K562 (cell line): ENCODE data around the gene DDAH1. TPM values are rescaled to one million over a fixed set of nuclear protein-coding genes. Genes with fewer than 3 reads are reported as not detected.

Experiments used
- ATAC-seq: fragments of 200-7000 bp; cut with Tn5 transposase; 3 replicates; pipeline ENCODE4 v1.9.1; 2020; ENCODE audit warnings: moderate library complexity
- BruUV-seq: library from RNA; stranded (reverse); fragments of 400-500 nt; replicated peaks from 2 replicates; lab custom pipeline; 2021; lab: Mats Ljungman, UMichigan
- CTCF ChIA-PET: fragments of 300-600 bp; formaldehyde crosslinking; extraction: SDS; loops from one replicate; lab custom pipeline; 2021; ENCODE audit warnings: low intra/inter-chr PET ratio; lab: Yijun Ruan, JAX
- POLR2A ChIA-PET: fragments of 300-600, 350-650 bp; sonication (Branson Sonifier 250); formaldehyde crosslinking; extraction: SDS; loops from one replicate; lab custom pipeline; 2021; ENCODE audit warnings: antibody characterized with exemption, inconsistent platforms; lab: Yijun Ruan, JAX
- DNase-seq, 4 experiments: peaks; one replicate each; pipeline versions ENCODE4 v3.0.0 to v3.0.0-alpha.2; 2011 to 2018; ENCODE audit warnings: low spot score in 3 of 4, mixed read lengths in 3 of 4; ENCODE audit errors: extremely low read depth in 1 of 4
- FAIRE-seq: peaks from 2 replicates; lab custom pipeline; 2011; peaks lifted over from hg19 to GRCh38; lab: Jason Lieb, UNC
- H2AFZ ChIP-seq: 2 replicates; pipeline ENCODE4 v1.6.0; 2011; ENCODE audit warnings: low read depth, low read length, control low read depth, inconsistent platforms
- H3K27ac ChIP-seq: fragments of 200-600 bp; 3 replicates; pipeline ENCODE4 v1.8.0; 2011; ENCODE audit warnings: low read depth, mild to moderate bottlenecking, control low read depth, inconsistent platforms, low read length, moderate library complexity, mixed read lengths; ENCODE audit errors: extremely low read depth
- H3K27me3 ChIP-seq, 2 experiments: fragments of 300-600 bp in 1 of 2; 2 replicates in 1 of 2; 3 replicates in 1 of 2; pipeline versions ENCODE4 v1.6.0 to v1.8.0; 2011; ENCODE audit warnings: inconsistent platforms in 2 of 2, low read length in 2 of 2, mild to moderate bottlenecking in 1 of 2, mixed read lengths in 1 of 2, moderate library complexity in 1 of 2; ENCODE audit not compliant: control insufficient read depth in 2 of 2, insufficient read depth in 2 of 2
- H3K36me3 ChIP-seq: fragments of 300-600 bp; 3 replicates; pipeline ENCODE4 v1.8.0; 2011; ENCODE audit warnings: mild to moderate bottlenecking, low read length, inconsistent platforms; ENCODE audit not compliant: control insufficient read depth, insufficient read depth
- H3K4me1 ChIP-seq, 2 experiments: fragments of 200-600 bp in 1 of 2; replicated peaks in 1 of 2; 2 replicates in 1 of 2; 3 replicates in 1 of 2; pipeline versions ENCODE4 v1.5.1 to v1.8.0; 2011; ENCODE audit warnings: inconsistent platforms in 2 of 2, low read length in 2 of 2, mild to moderate bottlenecking in 1 of 2, mixed read lengths in 1 of 2, moderate library complexity in 1 of 2; ENCODE audit not compliant: control insufficient read depth in 2 of 2, insufficient read depth in 2 of 2
- H3K4me2 ChIP-seq: 2 replicates; pipeline ENCODE4 v1.6.1; 2011; ENCODE audit warnings: low read length, control low read depth, inconsistent platforms, mixed read lengths; ENCODE audit not compliant: insufficient read depth
- H3K4me3 ChIP-seq: fragments of 200-600 bp; sonication (generic), shearing (Covaris generic); 2 replicates; pipeline ENCODE4 v1.5.1; 2016; ENCODE audit warnings: control low read depth, inconsistent platforms
- H3K79me2 ChIP-seq: fragments of 200-600 bp; 3 replicates; pipeline ENCODE4 v1.8.0; 2011; ENCODE audit warnings: low read length, inconsistent platforms; ENCODE audit not compliant: control insufficient read depth, insufficient read depth
- H3K9ac ChIP-seq, 2 experiments: 2 replicates each; pipeline versions ENCODE4 v1.6.0 to v1.6.1; 2011; ENCODE audit warnings: low read depth in 2 of 2, low read length in 2 of 2, control low read depth in 1 of 2, inconsistent platforms in 1 of 2, mild to moderate bottlenecking in 1 of 2, mixed read lengths in 1 of 2; ENCODE audit not compliant: insufficient read depth in 1 of 2
- H3K9me1 ChIP-seq: one replicate; pipeline ENCODE4 v1.6.0; 2011; ENCODE audit warnings: inconsistent platforms, mild to moderate bottlenecking, low read length, moderate library complexity; ENCODE audit not compliant: control insufficient read depth, insufficient read depth
- H3K9me3 ChIP-seq: replicated peaks from 2 replicates; pipeline ENCODE4 v1.5.1; 2011; ENCODE audit warnings: low read depth, low read length, inconsistent platforms; ENCODE audit not compliant: control insufficient read depth, insufficient read depth
- H4K20me1 ChIP-seq: replicated peaks from 2 replicates; pipeline ENCODE4 v1.6.1; 2011; ENCODE audit warnings: low read length, inconsistent platforms, mixed read lengths; ENCODE audit not compliant: control insufficient read depth, insufficient read depth
- CAMTA2 ChIP-seq: fragments of 250-450 bp; sonication (Bioruptor Pico); conservative IDR thresholded peaks from 2 replicates; pipeline ENCODE4 v1.5.1; 2022
- PHF21A ChIP-seq: fragments of 450-650 bp; IDR thresholded peaks from 2 replicates; pipeline ENCODE4 v1.6.1; 2017; ENCODE audit warnings: low read depth, borderline replicate concordance
- POU5F1 ChIP-seq: fragments of 150-350 bp; IDR thresholded peaks from 2 replicates; pipeline ENCODE4 v1.6.1; 2014; ENCODE audit warnings: borderline replicate concordance, low read length, low read depth, mild to moderate bottlenecking; ENCODE audit not compliant: partially characterized antibody
- SMARCB1 ChIP-seq: IDR thresholded peaks from 2 replicates; pipeline ENCODE4 v1.6.1; 2011; ENCODE audit warnings: improper control_type of control experiment, low read depth; ENCODE audit not compliant: insufficient read length
- ZBTB8A ChIP-seq: fragments of 450-650 bp; IDR thresholded peaks from 2 replicates; pipeline ENCODE4 v1.6.1; 2018; ENCODE audit warnings: mild to moderate bottlenecking, moderate library complexity; ENCODE audit not compliant: partially characterized antibody
- ZNF174 ChIP-seq: fragments of 250-450 bp; sonication (Bioruptor Pico); IDR thresholded peaks from 2 replicates; pipeline ENCODE4 v1.4.0; 2020; ENCODE audit warnings: mild to moderate bottlenecking
- ZNF785 ChIP-seq: fragments of 250-450 bp; sonication (Bioruptor Pico); IDR thresholded peaks from 2 replicates; pipeline ENCODE4 v1.4.0; 2020; ENCODE audit warnings: mild to moderate bottlenecking
- WGBS: fragments of 100-300 bp; shearing (Covaris generic); methylation state at CpG from one replicate; pipeline ENCODE4 v1.1.6; 2016; ENCODE audit warnings: low coverage, mixed read lengths; ENCODE audit not compliant: insufficient coverage; ENCODE audit errors: missing lambda C conversion rate; 5-methylcytosine and 5-hydroxymethylcytosine counted together
- in situ Hi-C: fragments of 300-500 bp; cut with MboI; formaldehyde crosslinking; loops from 4 replicates; pipeline ENCODE4 v1.15.0; 2018; ENCODE audit warnings: inconsistent platforms, mixed read lengths
- intact Hi-C: fragments of 100-400 bp; cut with micrococcal nuclease; formaldehyde crosslinking; loops from 2 replicates; pipeline ENCODE4 v1.14.2; 2022
- polyA plus RNA-seq, 8 experiments: library from polyadenylated mRNA; depleted of rRNA in 4 of 8; stranded (reverse) in 5 of 8; unstranded in 3 of 8; fragments of >200 nt; fragmentation: Nextera tagmentation in 2 of 8; fragmentation: Illumina TruSeq in 1 of 8; extraction: Ambion mirVana in 2 of 8; extraction: Trizol in 1 of 8; gene quantifications; 2 replicates each; pipeline versions ENCODE4 v1.2.1 to v1.2.3, GENCODE V29; 2011 to 2014; ENCODE audit warnings: inconsistent platforms in 1 of 8, missing spikeins in 1 of 8
- total RNA-seq, 7 experiments: library from RNA; depleted of rRNA in 6 of 7; stranded (reverse); fragments of >200 nt in 6 of 7; fragmentation: Illumina TruSeq in 2 of 7; extraction: Trizol in 2 of 7; gene quantifications; 2 replicates each; pipeline versions ENCODE4 v1.2.1 to v1.2.3, GENCODE V29; 2011 to 2021; ENCODE audit warnings: low replicate concordance in 1 of 7
- TF ChIP-seq, protein P1 (sequence below): sonication (generic); formaldehyde crosslinking; IDR thresholded peaks from 2 replicates; pipeline ENCODE4 v1.8.1; 2023; ENCODE audit warnings: mild to moderate bottlenecking, missing genetic modification reagents

DDAH1 gene
- total and polyA plus RNA-seq, 9 of the 15 experiments (the other 6 are each of a cell fraction or from before 2014, with no cell fraction given): 0.04 to 0.24 (median 0.10) TPM

GRCh38 chr1:85319931-85320330 is 145.0 kb downstream of the DDAH1 start (continued):
- no peak for TF ChIP-seq PHF21A
- no peak for TF ChIP-seq ZNF785 (CRISPR knock-in tag)
- TF ChIP-seq POU5F1: no peak

DNA sequence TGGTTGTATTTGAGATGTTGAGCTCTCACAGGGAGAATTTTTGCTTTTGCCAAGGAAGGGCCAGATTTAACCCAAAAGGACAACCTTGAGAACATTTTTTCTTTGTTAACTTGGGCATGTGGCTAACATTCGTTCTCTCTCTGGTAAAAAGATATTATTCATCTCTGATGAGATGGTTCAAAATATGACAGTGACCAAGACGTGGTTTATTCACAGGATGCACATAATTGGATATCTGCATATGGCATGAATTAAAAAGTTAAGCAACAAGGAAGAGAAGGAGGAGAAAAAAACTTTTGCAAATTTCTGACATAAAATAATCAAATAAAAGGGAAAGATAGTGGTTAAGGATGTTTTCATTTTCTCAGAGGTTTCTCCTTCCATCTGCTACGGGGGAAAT is 145.5 kb downstream of the DDAH1 start:
- H3K79me2 ChIP-seq: no peaks in the 10 kb centered on the region
- no peak overlapping the region for H3K27ac ChIP-seq
- H3K4me2 ChIP-seq: no peak overlapping the region
- no peaks in the 10 kb centered on the region for H4K20me1 ChIP-seq
- ATAC-seq (no peak), DNase-seq (no peak), FAIRE-seq (no peak)
- ChIA-PET POLR2A (no interaction called here), CTCF (no interaction called here)
- 3% methylated on average over 3 of the region's 3 CpGs for WGBS
- in situ Hi-C loops (no loop called here), intact Hi-C loops (no loop called here)
- no peak overlapping the region for H3K9ac ChIP-seq
- BruUV-seq: no TSS peak
- H3K36me3 ChIP-seq: no peaks in the 10 kb centered on the region
- H3K4me1 ChIP-seq: no peaks in the 10 kb centered on the region
- peaks cover 5 to 7% of the 10 kb centered on the region in 2 experiments; a peak in 3 of 5 replicates for H3K27me3 ChIP-seq
- TF ChIP-seq, protein P1, sequence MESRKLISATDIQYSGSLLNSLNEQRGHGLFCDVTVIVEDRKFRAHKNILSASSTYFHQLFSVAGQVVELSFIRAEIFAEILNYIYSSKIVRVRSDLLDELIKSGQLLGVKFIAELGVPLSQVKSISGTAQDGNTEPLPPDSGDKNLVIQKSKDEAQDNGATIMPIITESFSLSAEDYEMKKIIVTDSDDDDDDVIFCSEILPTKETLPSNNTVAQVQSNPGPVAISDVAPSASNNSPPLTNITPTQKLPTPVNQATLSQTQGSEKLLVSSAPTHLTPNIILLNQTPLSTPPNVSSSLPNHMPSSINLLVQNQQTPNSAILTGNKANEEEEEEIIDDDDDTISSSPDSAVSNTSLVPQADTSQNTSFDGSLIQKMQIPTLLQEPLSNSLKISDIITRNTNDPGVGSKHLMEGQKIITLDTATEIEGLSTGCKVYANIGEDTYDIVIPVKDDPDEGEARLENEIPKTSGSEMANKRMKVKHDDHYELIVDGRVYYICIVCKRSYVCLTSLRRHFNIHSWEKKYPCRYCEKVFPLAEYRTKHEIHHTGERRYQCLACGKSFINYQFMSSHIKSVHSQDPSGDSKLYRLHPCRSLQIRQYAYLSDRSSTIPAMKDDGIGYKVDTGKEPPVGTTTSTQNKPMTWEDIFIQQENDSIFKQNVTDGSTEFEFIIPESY (CRISPR knock-in tag): no peak
- TF ChIP-seq CAMTA2 (CRISPR knock-in tag): no peak
- no peak for TF ChIP-seq ZNF174
- TF ChIP-seq ZBTB8A: no peak
- TF ChIP-seq SMARCB1: no peak
- H3K9me3 ChIP-seq: no peaks in the 10 kb centered on the region
- no peak overlapping the region for H2AFZ ChIP-seq
- no peak overlapping the region for H3K4me3 ChIP-seq
- no peaks in the 10 kb centered on the region for H3K9me1 ChIP-seq
